Upper lobe of left lung (tissue), 4 donors: ENCODE data around the gene CKM.

ENCODE experiments used
- CTCF ChIP-seq, 6 experiments: fragments of 450-650 bp in 4 of 6; fragments of 200-600 bp in 2 of 6; sonication (generic) in 2 of 6; IDR thresholded peaks; one replicate each; pipeline ENCODE4 v1.5.1; 2016 to 2019; ENCODE audit warnings: antibody characterized with exemption in 6 of 6
- EP300 ChIP-seq, 4 donors: sonication (generic); formaldehyde crosslinking; IDR thresholded peaks; one replicate each; pipeline ENCODE4 v1.5.1; 2017; ENCODE audit warnings: antibody characterized with exemption in 4 of 4, control low read depth in 2 of 4
- POLR2AphosphoS5 ChIP-seq, 2 donors: sonication (generic); formaldehyde crosslinking; IDR thresholded peaks; one replicate each; pipeline ENCODE4 v1.5.1; 2017; ENCODE audit warnings: antibody characterized with exemption in 2 of 2

- TF ChIP-seq CTCF (IDR thresholded peaks at IDR 0.05) (no peak), EP300 (IDR thresholded peaks at IDR 0.05) (no peak), POLR2AphosphoS5 (IDR thresholded peaks at IDR 0.05) (no peak)
These were observed 8.7 kb upstream of the CKM start for GRCh38 chr19:45331411-45331810.
